ENCODE results near the gene SCTR.

Gene SCTR

GRCh38 chr2:119523952-119524694 lies at the start of gene SCTR:
TSS of gene SCTR (minus strand) at chr2:119524483. CDS start at chr2:119524226, 257 bp downstream.
- no peak for DNase-seq

- no peak for DNase-seq
Observed at GRCh38 chr2:119567292-119567691, 43.0 kb upstream of the SCTR start.

- no peak for DNase-seq
Observed at GRCh38 chr2:119565481-119565880, 41.2 kb upstream of the SCTR start.

DNA sequence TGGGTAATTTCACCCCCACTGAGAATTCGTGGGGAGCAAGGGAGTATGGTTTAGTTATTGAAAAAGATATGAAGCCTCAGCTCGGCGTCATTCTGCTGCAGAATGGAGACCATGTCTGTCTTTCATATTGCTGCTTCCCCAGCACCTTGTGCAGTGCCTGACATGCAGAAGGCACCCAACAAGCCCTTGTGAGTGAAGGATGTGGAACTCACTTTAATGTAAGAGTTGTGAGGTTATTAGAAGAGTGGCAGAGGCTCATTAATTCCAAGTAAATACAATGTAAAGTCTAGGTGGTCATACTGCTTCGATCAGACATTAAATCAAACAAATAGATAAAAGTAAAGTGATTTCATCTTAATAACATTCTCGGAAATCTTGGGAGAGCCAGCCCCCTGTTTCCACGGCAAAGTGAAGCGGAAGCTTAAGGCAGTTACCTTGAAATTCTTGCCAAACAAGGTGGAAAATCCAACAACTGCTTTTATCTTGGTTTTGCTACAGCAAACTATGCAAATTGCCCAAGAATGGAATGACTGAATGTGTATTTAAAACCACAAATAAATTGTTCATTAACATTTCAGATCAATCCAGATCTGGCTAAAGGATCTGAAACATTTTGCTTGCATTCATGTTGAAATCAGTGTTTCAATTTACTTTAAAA lies 29.5 kb upstream of the SCTR start:
- DNase-seq, result no peak

DNA sequence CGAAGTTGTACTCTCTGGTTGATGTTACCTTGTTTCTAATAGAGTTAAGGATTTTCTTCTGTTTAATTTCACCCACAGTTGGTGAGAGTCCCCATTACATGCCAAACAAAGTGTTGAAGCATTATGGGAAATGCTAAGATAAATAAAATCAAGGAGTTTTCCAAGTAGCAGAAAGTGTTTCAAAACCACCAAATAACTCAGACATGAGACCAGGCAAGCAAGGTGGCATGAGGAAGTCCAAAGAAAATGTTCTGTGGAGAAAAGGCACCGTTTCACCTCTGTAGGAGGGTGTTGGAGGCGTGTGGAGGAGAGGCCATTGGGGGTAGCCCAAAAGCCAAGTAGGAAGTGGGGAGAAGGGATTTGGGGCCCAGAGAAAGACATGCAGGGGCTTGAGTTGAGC lies 28.6 kb upstream of the SCTR start:
- no peak for DNase-seq

DNA sequence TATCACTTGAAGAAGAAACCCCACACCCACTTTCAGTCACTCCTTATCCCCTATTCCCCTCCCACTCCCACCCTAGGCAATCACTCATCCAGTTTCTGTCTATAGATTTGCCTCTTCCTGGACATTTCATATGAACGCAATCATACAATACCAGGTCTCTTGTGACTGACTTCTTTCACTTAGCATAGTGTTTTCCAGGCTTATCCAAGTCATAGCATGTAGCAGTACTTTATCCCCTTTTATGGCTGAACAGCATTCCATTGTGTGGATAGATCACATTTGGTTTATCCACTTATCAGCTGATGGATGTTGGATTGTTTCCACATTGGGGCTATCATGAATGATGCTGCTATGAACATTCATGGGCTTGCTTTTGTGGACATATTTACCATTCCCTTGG lies 26.6 kb upstream of the SCTR start:
- DNase-seq, result no peak

DNA sequence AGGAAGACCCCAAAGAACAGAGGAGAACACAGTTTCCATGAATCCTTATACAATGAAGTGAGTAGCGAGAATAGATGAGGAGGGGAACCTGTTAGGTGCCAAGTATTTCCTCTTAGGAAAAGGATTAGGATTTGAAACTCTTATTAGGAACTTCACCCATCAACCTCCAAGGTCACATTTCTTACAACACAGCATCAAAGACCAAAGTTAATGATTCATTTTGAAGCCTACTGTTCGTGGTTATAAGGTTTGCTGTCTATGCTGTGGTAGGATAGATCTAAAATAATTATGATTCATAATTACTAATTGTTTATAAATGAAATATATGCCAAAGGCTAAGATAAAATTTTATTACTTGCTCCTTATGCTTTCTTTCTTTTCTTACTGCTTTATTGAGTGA lies 26.1 kb upstream of the SCTR start:
- DNase-seq, result no peak

DNA sequence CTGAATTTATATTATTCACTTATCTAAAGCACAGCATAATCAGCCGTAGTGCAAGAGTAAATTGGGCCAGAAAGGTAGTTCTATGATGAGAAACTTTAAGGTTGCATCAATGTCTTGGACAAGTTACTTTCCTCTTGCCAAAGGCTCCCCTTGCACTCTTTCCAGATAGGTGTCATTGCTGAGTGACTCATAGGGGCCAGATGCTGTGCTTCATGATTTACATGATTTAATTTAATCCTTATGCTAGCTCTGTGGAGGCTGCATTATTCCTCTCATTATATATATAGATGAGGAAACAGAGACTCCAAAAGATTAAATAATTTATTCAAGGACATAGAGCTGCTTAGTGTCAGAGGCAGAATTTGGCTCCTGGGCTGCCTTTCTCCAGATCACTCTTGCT lies 25.0 kb upstream of the SCTR start:
- no peak for DNase-seq

DNA sequence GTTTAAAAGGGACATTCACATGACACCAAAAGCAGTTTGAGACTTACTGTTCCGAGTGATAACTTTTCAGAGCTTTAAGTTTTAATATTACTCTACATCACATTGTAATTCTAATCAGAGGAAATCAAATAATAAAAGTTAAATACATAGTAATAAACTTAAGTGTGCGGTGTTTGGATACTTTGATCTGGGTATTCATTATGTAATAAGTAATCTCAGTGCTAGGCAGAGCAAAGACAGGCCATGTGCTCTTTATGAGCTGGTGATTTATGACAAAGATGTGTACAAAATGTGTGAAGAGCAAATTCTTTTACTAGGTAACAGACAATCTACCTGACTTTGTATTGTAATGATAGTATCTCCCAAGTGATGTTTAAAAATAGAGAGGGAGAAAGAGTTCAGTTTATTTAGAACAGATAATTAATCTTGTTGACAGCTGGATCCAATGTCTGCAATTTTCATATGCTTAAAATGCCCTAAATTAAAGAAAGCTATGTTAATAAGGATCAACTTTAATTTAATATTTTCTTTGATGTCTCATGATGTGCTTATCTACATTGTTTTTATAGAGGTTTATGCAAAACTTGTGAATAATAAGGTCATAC lies 24.3 kb upstream of the SCTR start:
- no peak for DNase-seq

DNA sequence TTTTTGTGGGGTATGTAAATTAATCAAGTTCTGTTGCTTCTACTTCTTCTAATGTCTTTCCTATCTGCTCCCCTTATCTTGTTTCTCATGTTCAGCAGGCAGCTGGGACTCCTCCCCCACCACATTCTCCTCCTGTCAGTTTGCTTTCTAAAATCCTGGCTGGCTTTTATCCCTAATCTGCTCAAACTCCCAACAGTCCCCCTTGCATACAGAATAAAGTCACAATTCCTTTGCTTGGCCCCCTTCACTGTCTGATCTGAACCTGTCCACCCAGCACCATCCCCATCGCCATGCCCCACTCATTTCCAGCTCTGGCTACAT lies 22.1 kb upstream of the SCTR start:
- DNase-seq, result no peak

GRCh38 chr2:119545754-119546446 lies 21.6 kb upstream of the SCTR start:
- DNase-seq, result no peak

GRCh38 chr2:119544939-119545475 lies 20.7 kb upstream of the SCTR start:
- no peak for DNase-seq

DNA sequence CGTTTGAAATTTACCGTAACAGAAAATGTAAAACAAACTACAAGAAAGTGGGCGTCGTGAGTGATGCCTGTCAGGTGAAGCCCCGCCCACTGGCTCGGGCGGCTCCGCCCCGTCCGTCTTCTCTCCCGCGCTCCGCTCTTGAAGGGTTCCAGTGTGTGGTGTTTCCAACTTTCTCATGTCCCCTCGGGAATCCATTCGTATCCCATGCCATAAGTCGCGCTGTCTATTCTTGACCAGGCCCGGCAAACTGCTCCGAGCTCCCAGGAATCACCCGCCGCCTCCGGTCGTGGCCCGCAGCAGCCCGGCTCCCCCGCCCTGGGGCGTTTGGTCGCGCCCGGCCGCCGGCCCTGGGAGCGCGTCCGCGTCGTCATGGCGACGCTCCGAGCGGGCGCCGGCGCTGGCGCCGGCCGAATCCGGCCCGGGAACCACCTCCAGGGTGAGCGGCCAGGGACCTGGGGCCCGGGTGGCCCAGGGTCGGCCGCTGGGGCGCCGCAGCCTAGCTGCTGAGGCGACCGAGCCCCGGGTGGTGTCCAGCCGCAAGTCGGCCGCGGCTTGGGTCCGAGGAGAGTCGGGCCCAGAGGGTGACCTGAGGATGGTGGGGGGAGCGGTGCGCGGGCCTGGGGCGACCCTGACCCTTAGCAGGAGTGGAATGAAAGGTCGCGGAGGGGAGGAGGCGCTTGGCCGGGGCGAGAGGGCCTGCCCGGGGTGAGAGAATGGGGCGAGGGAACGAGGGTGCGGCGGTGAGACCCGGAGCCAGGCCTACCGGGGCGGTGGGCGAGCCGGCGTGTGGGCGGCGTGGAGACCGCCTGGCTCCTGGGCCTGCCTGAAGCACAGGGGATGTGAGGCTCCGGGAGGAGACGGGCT lies 20.0 kb upstream of the SCTR start, which contains the start of gene CFAP221:
Gene CFAP221 (plus strand): TSS at position 375 of the 864 bp plus-strand sequence. CDS start 1,683 bp downstream, outside the sequence.
- no peak for DNase-seq

DNA sequence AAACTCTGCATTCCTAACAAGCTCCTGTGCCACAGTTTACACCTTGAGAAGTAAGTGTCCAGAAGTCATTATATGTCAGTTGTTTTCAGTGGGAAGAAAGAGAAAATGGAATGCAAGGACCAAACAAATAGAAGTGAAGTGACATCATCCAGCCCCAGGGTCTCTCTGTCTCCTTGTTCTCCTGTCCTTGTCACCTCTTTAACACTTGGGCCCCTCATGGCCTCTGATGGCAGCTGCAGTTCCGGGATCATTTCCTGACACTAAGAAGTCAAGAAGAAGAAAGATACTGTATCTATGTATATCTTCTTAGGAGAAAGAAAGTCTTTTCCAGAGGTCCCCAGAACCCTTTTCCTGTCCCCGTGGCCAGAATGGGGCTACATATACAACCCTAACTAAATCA lies 17.2 kb upstream of the SCTR start:
- no peak for DNase-seq

- no peak for DNase-seq
Observed at GRCh38 chr2:119537792-119538191, 13.5 kb upstream of the SCTR start.

- DNase-seq, result no peak
Observed at GRCh38 chr2:119536707-119537106, 12.4 kb upstream of the SCTR start.

DNA sequence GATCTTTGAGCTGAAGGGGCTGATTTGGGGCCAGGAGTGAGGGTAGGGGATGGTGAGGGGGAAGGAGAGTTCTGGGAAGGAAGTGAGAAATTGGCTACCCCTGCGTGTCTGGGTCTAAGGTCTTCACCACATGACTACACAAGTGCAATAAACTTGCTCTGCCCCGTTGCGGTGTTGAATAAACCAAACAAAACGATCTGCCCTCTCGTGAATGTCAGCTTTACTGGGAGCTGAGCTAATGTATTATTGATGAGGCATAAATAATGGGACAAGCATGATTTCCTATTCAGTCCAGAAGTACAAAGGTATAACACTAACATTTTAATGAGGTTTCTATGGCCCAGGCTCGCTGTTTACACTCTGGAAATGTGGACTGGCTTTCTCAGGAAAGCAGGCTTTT lies 11.9 kb upstream of the SCTR start:
- DNase-seq, result no peak

DNA sequence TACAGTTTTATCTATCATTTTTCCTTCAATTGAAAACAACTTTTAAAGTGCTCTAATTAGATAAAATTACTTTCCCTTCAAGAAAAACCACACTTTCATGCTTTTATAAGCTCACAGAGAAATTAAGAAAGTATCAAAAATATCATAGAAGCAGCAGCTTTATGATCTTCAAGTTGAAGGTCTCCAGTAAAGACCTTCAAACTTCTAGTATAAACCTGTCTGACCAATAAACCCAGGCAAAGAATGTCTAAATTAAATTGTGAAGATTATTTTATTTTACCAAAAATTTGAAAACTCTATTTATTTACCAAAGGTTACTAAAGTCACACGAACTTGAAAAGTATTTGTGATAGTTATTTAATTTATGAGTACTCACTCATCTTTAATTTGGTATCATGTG lies 9.3 kb upstream of the SCTR start:
- no peak for DNase-seq

DNA sequence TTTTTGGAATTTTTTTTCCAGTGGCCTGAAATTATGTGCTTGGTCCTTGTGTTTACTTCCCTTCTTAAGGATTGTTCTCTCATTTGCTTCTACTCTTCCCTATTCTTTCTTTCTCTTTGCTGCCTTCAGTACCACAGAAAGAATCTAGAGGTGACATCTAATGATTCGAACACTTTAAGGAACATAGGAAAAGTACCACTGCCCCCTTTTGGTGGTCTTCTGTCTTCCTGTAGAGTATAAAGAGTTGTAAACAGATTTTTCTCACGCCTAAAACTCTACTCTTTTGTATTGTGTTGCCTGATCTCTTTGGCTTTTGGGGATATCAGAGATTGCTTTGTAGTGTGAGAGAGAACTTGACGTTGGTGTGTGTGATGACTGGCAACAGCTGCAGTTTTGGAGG lies 7.0 kb upstream of the SCTR start:
- DNase-seq, result no peak

DNA sequence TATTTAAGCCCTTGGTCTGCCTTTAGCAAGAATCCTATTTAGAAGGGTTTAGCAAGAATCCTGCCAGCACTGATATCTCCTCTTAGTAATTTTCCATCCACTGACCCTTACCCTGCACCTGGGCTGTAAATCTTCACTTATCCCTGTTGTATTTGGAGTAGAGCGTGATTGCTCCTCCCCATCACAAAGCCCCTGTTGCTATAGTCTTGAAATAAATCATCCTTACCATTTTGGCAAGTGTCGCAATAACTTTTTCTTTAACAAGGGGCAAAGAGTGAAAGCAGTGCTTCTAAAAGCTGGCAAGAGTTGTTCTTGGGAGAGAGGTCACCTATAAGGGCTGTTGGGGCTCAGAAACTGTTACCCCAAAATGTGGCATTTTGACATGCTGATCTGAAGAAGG lies 3.7 kb upstream of the SCTR start:
- no peak for DNase-seq

GRCh38 chr2:119525614-119526013 lies 1.3 kb upstream of the SCTR start:
- DNase-seq, result no peak

GRCh38 chr2:119523383-119523951 lies 816 bp downstream of the SCTR start:
- DNase-seq, result no peak
